22Rv1 (cell line): ENCODE data around the gene CNNM4.

Source experiments
- CTCF ChIP-seq: fragments of 450-650 bp; IDR thresholded peaks from 2 replicates; pipeline ENCODE4 v1.5.1; 2017; ENCODE audit warnings: mild to moderate bottlenecking
- ZFX ChIP-seq: fragments of 450-650 bp; IDR thresholded peaks from 2 replicates; pipeline ENCODE4 v1.6.1; 2017; ENCODE audit warnings: antibody characterized with exemption, borderline replicate concordance

DNA sequence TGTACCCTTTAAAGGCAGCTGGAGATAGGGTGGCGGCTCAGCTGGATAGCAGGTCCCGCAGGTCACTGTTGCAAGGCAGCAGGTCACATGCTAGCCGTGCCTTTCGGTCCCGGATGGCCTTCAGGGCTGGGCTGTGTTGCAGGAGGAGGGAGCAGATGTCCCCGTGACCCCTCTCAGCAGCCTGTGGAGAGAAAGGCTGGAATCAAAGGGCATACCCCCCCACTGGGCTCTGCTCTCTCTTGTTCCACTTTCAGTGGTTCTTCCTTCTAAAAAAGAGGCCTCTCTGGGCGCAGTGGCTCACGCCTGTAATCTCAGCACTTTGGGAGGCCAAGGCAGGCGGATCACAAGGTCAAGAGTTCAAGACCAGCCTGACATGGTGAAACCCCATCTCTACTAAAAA lies 87.6 kb downstream of the CNNM4 start:
- TF ChIP-seq CTCF (no peak), ZFX (no peak)
